NCI-H1930 (cell line): ENCODE measurements around the gene TBCC.

Experiments used
- DNase-seq, 2 experiments: peaks; one replicate each; lab custom pipeline; 2025; lab: John Stamatoyannopoulos, UW

TBCC gene

DNA sequence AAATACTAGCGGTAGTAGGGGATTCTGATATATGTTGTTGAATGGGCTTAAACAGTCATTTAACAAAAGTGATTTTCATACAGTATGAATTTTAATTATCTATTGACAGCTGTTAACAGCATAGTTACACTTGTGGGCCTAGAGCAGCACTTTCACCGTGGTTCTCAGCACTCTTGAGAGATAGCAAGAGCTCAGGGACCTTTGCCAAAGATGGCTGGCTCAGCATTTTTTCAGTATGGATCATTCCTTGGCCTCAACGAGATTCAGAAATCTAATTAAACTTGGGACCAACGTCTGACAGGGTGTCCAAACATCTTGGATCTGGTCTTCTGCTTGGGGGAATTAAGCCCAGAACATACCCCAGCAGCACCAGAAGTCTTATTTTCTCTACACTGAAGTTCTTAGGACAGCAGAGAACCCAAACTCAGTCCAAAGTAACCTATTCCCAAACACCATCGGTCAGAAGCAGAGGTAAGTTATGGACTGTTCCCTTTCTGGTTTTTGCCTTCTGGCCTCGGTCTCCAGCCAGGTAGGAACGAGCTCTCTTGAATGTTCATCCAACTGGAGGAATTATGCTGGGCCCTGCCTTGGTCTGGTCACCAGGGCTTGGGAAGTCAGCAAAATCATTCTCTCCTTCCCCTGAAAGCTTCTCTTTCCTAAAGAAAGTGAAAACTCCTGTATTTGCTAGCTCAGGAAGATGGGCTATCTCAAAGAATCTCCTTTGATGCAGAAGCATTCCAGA is 49.2 kb downstream of the TBCC start:
- DNase-seq: no peak

DNA sequence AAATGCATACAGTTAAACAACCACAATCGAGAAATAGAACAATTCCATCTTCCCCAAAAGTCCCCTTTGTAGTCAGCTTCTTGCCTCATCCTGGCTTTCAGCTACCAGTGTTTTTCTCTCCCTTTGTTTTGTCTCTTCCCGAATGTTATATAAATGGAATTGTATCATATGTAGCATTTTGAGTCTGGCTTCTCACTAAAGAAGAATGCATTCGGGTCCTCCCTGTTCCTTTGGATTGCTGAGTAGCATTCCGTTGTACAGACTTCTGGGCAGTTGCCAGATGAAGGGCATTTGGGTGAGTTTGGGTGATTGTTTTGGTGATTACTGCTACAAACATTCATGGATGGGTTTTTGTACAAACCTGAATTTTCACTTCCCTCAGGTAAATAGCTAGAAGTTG is 51.3 kb downstream of the TBCC start:
- no peak for DNase-seq
